Activated CD8-positive, alpha-beta T cell treated with anti-CD3 and anti-CD28 coated beads, Interleukin-2, amount 10 ng/mL, durations not matched to agents 7 days and 5 days (primary cell): Measurements from ENCODE around the gene SIN3B. TPM values are rescaled to one million over a fixed set of nuclear protein-coding genes. Genes with fewer than 3 reads are reported as not detected.

ENCODE experiments used
- ATAC-seq: fragments of 150-1000 bp; cut with Tn5 transposase; one replicate; pipeline ENCODE4 v1.10.0; 2021; ENCODE audit warnings: moderate library complexity
- CTCF ChIA-PET: fragments of 350-600 bp; sonication (Branson Sonifier 250); formaldehyde crosslinking; loops from one replicate; lab custom pipeline; 2021; ENCODE audit warnings: antibody characterized with exemption; lab: Charles Lee
- POLR2A ChIA-PET: fragments of 350-600 bp; sonication (Branson Sonifier 250); formaldehyde crosslinking; loops from one replicate; lab custom pipeline; 2021; ENCODE audit warnings: antibody characterized with exemption; lab: Charles Lee
- DNase-seq: peaks from one replicate; pipeline ENCODE4 v3.0.0-alpha.2; 2020
- H3K27ac Mint-ChIP-seq: one replicate; pipeline ENCODE4 v1.8.0; 2021; ENCODE audit warnings: mild to moderate bottlenecking, mixed read lengths
- H3K27me3 Mint-ChIP-seq: one replicate; pipeline ENCODE4 v1.8.0; 2021; ENCODE audit warnings: low read depth, mixed read lengths
- H3K36me3 Mint-ChIP-seq: one replicate; pipeline ENCODE4 v1.8.0; 2021; ENCODE audit warnings: low read depth, mixed read lengths
- H3K4me1 Mint-ChIP-seq: one replicate; pipeline ENCODE4 v1.8.0; 2021; ENCODE audit warnings: low read depth, mixed read lengths
- H3K4me3 Mint-ChIP-seq: one replicate; pipeline ENCODE4 v1.8.0; 2021; ENCODE audit warnings: mild to moderate bottlenecking, mixed read lengths
- H3K9me3 Mint-ChIP-seq: one replicate; pipeline ENCODE4 v1.8.0; 2022; ENCODE audit warnings: mixed read lengths; ENCODE audit not compliant: insufficient read depth
- total RNA-seq, 2 experiments: library from RNA; stranded (reverse); gene quantifications; one replicate each; pipeline ENCODE4 v1.2.3, GENCODE V29; 2021

Gene SIN3B
- total RNA-seq, 2 experiments from 2014 or later: 30.5 to 31.9 TPM

DNA sequence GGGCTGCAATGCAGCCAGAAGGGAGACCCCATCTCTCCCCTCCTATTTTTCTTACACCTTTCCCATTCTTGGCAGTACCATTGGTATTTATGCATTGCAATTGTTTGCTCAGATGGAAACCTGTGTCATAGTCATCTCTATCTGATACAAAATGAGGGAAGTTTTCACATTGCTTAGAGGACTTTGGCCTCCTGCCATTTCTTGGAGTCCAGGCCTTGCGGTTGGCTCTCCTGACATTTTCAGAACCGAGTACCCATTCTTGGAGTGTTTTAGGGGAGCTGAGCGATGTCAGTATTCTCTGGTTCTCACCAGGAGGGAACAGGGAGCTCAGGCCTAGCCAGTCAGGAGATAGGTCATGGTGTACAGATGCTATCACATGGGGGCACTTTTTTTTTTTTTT is 1.5 kb downstream of the SIN3B start:
- Mint-ChIP-seq H3K4me3 (peak overlapping the region; percentile 82), H3K27me3 (peaks cover 16% of the 10 kb centered on the region), H3K9me3 (peaks cover 4% of the 10 kb centered on the region), H3K36me3 (peaks cover 23% of the 10 kb centered on the region), H3K4me1 (peaks cover 21% of the 10 kb centered on the region), H3K27ac (no peak overlapping the region)
- ATAC-seq (no peak), DNase-seq (no peak)
- ChIA-PET CTCF (no interaction called here), POLR2A (no interaction called here)

DNA sequence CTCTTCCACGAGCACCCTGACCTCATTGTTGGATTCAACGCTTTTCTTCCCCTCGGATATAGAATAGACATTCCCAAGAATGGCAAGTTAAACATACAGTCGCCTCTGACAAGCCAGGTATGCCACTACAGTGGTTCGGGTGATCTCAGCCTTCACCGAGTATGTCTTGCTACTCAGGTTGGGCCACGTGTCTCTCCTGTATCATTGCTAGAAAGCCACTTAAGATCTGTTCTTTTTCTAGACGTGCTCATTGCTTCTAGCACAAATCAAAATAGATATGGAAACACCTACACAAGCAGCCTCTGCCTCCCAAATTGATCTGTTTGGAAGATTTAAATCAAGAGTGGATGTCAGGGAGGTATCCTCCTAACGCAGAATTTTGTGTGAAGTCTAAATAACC is 2.3 kb downstream of the SIN3B start:
- ChIA-PET POLR2A (no interaction called here), CTCF (no interaction called here)
- Mint-ChIP-seq H3K27ac (no peak overlapping the region), H3K4me1 (peaks cover 18% of the 10 kb centered on the region), H3K9me3 (peaks cover 4% of the 10 kb centered on the region), H3K36me3 (peaks cover 27% of the 10 kb centered on the region), H3K4me3 (no peak overlapping the region), H3K27me3 (peaks cover 9% of the 10 kb centered on the region)
- no peak for DNase-seq
- ATAC-seq: no peak

DNA sequence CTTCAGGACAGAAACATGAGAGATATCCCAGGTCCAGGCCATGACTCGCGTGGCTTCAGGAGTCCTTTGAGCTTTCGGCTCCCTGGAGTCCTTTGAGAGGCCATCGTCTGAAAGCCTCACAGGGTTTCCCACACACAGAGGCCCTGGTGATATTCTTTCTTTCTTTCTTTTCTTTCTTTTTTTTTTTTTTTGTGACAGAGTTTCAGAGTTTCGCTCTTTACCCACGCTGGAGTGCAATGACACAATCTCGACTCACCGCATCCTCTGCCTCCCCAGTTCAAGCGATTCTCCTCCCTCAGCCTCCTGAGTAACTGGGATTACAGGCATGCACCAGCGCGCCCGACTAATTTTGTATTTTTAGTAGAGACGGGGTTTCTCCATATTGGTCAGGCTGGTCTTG is 5.5 kb downstream of the SIN3B start:
- CTCF ChIA-PET: no interaction called here
- POLR2A ChIA-PET: no interaction called here
- Mint-ChIP-seq H3K27me3 (no peaks in the 10 kb centered on the region), H3K4me3 (no peak overlapping the region), H3K9me3 (no peaks in the 10 kb centered on the region), H3K4me1 (peaks cover 13% of the 10 kb centered on the region), H3K27ac (no peak overlapping the region), H3K36me3 (peaks cover 31% of the 10 kb centered on the region)
- ATAC-seq (no peak), DNase-seq (no peak)

DNA sequence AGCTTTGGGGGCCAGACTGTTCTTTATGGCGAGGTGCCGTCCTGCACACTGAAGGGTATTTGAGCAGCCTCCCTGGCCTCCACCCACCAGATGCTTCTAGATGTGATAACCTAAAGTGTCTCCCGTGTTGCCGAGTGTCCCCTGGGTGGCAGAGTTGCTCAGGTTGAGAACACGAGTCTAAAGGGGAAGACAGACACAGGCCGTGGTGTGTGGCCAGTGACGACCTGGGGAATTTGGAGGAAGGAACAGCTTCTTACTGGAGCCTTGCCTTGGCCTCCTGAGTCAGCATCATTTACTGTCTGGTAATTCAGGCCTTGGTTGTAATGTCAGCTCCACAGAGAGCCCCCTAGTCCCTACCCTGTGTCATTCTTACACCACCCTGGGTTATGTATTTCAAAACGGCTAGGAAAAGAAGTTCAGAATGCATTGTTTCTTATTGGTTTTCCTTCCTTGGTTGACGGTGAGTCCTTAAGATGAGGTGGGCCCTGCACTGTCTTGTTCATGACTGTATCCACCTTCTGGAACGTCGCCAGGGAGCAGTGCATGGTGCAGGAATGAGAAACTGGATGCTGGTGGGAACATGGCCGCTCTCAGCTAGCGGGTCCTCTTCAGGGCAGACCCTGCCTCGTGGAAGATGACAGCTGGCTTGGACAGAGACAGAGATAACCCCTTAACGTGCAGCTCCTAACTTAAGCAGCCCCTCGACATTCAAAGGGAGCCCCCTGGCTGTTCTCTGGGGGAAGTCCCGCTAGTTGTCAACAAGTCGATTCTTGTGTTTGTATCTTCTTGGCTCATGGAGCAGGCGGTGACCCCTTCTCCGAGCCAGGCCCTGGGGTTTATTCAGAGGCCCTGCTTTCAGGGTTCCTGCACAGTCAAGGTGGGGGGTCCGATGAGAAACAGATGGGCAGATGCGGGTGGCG is 7.2 kb downstream of the SIN3B start:
- Mint-ChIP-seq H3K9me3 (no peaks in the 10 kb centered on the region), H3K4me3 (no peak overlapping the region), H3K27ac (no peak overlapping the region), H3K36me3 (peaks cover 29% of the 10 kb centered on the region), H3K4me1 (peaks cover 3% of the 10 kb centered on the region), H3K27me3 (no peaks in the 10 kb centered on the region)
- CTCF ChIA-PET: no interaction called here
- DNase-seq: peak; percentile 28
- ATAC-seq: no peak
- POLR2A ChIA-PET: no interaction called here

DNA sequence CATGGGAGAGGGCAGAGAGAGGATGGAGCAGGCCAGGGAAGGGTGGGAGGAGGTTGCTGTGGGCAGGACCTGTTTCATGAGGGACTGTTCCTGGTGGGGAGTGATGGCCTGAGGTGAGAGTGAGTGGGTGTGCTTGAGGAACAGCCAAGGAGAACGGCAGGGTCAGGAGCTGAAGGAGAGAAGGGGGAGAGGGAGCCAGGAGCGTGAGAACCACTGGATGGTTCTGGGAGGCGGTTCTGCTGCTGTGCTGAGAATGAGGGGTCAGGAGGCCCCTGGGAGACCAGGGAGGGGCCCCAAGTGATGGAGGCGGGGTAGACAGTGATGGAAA is 7.8 kb downstream of the SIN3B start:
- CTCF ChIA-PET: no interaction called here
- peak overlapping the region; percentile 16 for H3K27ac Mint-ChIP-seq

DNA sequence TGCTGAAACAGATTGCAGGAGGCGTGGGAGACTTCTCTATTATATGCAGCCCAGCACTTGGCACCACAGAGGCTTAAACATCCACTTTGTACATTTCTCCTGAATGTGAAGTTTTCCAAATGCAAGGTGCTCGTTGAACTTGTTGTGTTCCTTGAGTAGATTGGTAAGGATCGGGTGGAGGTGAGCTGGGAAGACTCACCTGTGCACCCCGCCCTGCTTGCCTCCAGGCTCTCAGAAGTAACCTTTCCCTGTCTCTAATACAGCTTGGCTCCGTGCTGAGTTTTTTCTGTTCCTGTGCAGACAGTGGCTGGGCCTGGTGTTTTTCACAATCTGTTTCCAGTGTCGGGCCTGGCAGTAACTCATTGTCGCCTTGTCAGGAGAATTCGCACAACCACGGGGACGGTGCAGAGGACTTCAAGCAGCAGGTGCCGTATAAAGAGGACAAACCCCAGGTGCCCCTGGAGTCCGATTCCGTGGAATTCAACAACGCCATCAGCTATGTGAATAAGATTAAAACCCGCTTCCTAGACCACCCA is 12.3 kb downstream of the SIN3B start:
- ATAC-seq: no peak
- H3K36me3 Mint-ChIP-seq: peaks cover 17% of the 10 kb centered on the region
- no peak for DNase-seq
- H3K4me1 Mint-ChIP-seq: no peaks in the 10 kb centered on the region
- no peak overlapping the region for H3K4me3 Mint-ChIP-seq
- ChIA-PET CTCF (no interaction called here), POLR2A (no interaction called here)
- H3K9me3 Mint-ChIP-seq: no peaks in the 10 kb centered on the region
- no peaks in the 10 kb centered on the region for H3K27me3 Mint-ChIP-seq
- no peak overlapping the region for H3K27ac Mint-ChIP-seq

More for the DNA sequence above, 7.8 kb downstream of the SIN3B start:
- DNase-seq (no peak), ATAC-seq (no peak)
- no peaks in the 10 kb centered on the region for H3K4me1 Mint-ChIP-seq
- H3K27me3 Mint-ChIP-seq: no peaks in the 10 kb centered on the region
- no peak overlapping the region for H3K4me3 Mint-ChIP-seq
- POLR2A ChIA-PET: no interaction called here
- no peaks in the 10 kb centered on the region for H3K9me3 Mint-ChIP-seq
- peaks cover 28% of the 10 kb centered on the region for H3K36me3 Mint-ChIP-seq

DNA sequence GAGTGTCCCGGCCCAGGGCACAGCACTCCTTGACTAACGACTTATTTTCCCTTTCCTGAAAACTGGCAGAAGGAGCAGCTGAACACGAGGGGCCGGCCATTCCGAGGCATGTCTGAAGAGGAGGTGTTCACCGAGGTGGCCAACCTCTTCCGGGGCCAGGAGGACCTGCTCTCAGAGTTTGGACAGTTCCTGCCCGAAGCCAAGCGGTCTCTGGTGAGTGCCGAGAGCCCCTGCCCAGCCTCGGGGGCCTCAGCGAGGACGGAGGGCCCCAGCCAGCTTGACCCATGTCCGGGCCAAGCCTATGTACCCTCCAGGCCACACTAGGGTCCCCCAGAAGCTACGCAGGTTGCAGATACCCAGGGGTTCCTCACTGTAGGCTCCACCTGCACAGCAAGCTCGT is 17.7 kb downstream of the SIN3B start:
- Mint-ChIP-seq H3K4me1 (no peaks in the 10 kb centered on the region), H3K27me3 (no peaks in the 10 kb centered on the region), H3K9me3 (no peaks in the 10 kb centered on the region), H3K27ac (no peak overlapping the region), H3K36me3 (peaks cover 27% of the 10 kb centered on the region), H3K4me3 (no peak overlapping the region)
- POLR2A ChIA-PET: no interaction called here
- CTCF ChIA-PET: no interaction called here
- DNase-seq (no peak), ATAC-seq (no peak)

DNA sequence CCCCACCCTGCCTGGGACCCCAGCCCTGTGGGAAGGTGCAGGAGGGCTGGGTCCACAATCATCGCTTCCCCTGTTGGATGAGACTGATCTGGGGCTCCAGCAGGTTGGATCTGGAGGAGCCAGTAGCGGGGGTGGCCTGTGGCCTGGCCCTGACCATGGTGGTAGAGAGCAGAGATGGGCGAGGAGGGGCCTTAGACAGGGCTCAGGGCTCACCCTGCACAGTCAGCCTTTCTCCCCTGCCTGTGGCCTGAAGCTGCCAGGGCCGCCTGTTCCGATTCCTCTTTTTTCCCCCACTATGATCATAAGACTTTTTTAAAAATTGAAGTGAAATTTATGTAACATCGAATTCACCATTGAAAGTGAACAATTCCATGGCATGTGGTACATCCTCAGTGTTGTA is 18.2 kb downstream of the SIN3B start:
- Mint-ChIP-seq H3K4me3 (no peak overlapping the region), H3K36me3 (peaks cover 24% of the 10 kb centered on the region), H3K9me3 (no peaks in the 10 kb centered on the region), H3K27ac (no peak overlapping the region), H3K27me3 (no peaks in the 10 kb centered on the region), H3K4me1 (no peaks in the 10 kb centered on the region)
- DNase-seq (no peak), ATAC-seq (no peak)
- CTCF ChIA-PET: no interaction called here
- POLR2A ChIA-PET: no interaction called here

DNA sequence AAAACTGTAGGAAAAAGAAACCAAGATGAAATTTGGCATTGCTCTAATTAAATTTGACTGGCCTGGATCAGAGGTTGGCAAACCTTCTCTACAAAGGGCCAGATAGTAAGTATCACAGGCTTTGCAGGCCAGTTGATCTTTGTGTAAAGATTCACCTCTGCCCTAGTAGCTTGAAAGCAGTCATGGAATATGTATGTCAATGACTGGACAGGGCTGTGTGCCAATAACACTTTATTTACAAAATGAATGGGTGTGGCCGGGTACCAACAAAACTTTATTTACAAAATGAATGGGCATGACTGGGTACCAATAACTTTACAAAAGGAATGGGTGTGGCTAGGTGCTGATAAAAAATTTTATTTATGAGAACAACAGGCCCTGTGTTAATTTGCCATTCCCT is 20.0 kb downstream of the SIN3B start:
- DNase-seq: no peak
- POLR2A ChIA-PET: no interaction called here
- Mint-ChIP-seq H3K4me1 (no peaks in the 10 kb centered on the region), H3K9me3 (no peaks in the 10 kb centered on the region), H3K27ac (no peak overlapping the region), H3K36me3 (peaks cover 21% of the 10 kb centered on the region), H3K4me3 (no peak overlapping the region), H3K27me3 (no peaks in the 10 kb centered on the region)
- no peak for ATAC-seq
- CTCF ChIA-PET: no interaction called here

DNA sequence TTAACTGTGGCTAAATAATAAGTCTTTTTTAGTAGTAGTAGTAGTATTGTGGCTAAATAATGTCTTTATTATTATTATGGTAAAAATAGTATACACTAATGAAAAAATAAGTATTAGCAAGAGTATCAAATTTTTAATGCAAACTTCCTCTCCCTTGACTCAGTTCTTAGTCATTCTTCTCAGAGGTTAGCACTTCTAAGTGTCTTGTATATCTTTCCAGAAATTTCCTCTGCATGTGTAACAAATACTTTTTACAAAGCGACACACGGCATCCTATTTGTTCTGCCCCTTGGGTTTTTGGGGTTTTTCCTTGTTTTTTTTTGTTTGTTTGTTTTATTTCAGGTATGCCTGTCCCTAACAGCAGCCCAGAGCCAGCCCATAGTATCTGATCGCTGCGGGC is 20.9 kb downstream of the SIN3B start:
- DNase-seq (no peak), ATAC-seq (no peak)
- Mint-ChIP-seq H3K4me3 (no peak overlapping the region), H3K27me3 (no peaks in the 10 kb centered on the region), H3K9me3 (no peaks in the 10 kb centered on the region), H3K27ac (no peak overlapping the region), H3K36me3 (peaks cover 23% of the 10 kb centered on the region), H3K4me1 (no peaks in the 10 kb centered on the region)
- ChIA-PET CTCF (no interaction called here), POLR2A (no interaction called here)

DNA sequence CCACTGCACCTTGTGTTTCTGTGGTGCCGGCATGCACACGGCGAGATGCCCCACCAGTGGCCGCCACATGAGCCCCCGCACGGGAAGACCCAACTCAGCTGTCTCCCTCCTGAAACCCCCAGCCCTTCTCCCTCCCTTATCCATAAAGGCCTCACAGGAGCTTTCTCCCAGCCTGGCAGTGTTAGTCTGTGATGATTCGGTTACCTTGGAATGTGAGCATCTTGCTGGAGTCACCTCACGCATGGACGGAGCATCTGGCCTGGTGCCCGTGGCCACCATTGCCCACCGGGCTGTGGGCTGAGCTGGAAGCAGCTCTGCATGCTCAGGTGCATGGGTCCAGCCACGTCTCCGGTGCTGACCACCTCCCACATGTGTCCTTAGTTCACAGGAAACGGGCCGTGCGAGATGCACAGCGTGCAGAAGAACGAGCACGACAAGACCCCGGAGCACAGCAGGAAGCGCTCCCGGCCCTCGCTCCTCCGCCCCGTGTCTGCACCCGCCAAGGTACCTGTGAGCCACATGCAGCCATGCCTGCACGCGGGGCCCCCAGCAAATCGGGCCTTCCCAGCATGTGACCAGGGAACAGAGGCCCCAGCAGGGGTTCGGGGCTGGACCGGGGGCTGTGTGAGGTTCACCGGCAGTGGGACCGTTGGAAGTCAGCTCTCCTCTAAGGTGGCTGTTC is 22.0 kb downstream of the SIN3B start:
- POLR2A ChIA-PET: no interaction called here
- Mint-ChIP-seq H3K9me3 (no peaks in the 10 kb centered on the region), H3K27ac (no peak overlapping the region), H3K36me3 (peaks cover 23% of the 10 kb centered on the region), H3K4me1 (no peaks in the 10 kb centered on the region), H3K27me3 (no peaks in the 10 kb centered on the region), H3K4me3 (no peak overlapping the region)
- ATAC-seq: no peak
- no peak for DNase-seq
- CTCF ChIA-PET: no interaction called here

DNA sequence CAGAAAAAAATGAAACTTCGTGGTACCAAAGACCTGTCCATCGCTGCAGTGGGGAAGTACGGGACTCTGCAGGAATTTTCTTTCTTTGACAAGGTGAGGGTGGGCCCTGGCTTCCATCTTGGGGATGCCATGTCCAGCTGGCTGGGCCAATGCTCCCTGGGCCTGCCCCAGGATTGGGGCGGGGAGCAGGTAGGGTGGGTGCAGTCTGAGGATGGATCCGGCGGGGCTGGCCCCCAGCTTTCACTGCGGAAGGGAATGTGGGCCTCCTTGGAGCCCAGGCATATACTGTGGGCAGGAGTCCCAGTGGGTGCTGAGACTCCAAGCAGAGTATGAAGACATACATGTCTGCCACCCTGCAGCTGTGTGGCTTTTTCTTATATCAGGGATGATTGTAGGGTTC is 23.9 kb downstream of the SIN3B start:
- Mint-ChIP-seq H3K27ac (no peak overlapping the region), H3K27me3 (no peaks in the 10 kb centered on the region), H3K9me3 (no peaks in the 10 kb centered on the region), H3K36me3 (peaks cover 14% of the 10 kb centered on the region), H3K4me3 (no peak overlapping the region), H3K4me1 (no peaks in the 10 kb centered on the region)
- POLR2A ChIA-PET: no interaction called here
- no peak for ATAC-seq
- no peak for DNase-seq
- CTCF ChIA-PET: no interaction called here
